Mammary epithelial cell (primary cell): ENCODE data around the gene HEXA.
A peak's percentile ranks its signal among the peaks of the same experiment; 100 is the strongest.

ENCODE experiments used
- CTCF ChIP-seq, 2 donors: IDR thresholded peaks in 1 of 2; conservative IDR thresholded peaks in 1 of 2; 2 replicates each; pipeline ENCODE4 v1.5.1; 2011 to 2012; ENCODE audit warnings: inconsistent platforms in 2 of 2, low read length in 2 of 2, mild to moderate bottlenecking in 2 of 2, control low read depth in 1 of 2, low read depth in 1 of 2; ENCODE audit not compliant: insufficient read depth in 1 of 2; ENCODE audit errors: extremely low read depth in 1 of 2
- EZH2 ChIP-seq: IDR thresholded peaks from 2 replicates; pipeline ENCODE4 v1.6.1; 2012; ENCODE audit warnings: low read length, inconsistent platforms, borderline replicate concordance

GRCh38 chr15:72341361-72341760 is 34.5 kb downstream of the HEXA start:
- TF ChIP-seq CTCF (conservative IDR thresholded peaks at IDR 0.05 in 1 of 2, IDR thresholded peaks at IDR 0.05 in 1 of 2; ENCODE audit: extremely low read depth in 1 of 2, insufficient read depth in 1 of 2, low read depth in 1 of 2, low read length in 2 of 2) (peak in 1 of 2 donors; percentile 19), EZH2 (no peak)
